Right lobe of liver (tissue), 4 donors: Measurements from ENCODE around the gene PRAC2.

ENCODE experiments used
- CTCF ChIP-seq, 4 donors: fragments of 200-600 bp in 3 of 4; fragments of 450-650 bp in 1 of 4; IDR thresholded peaks; one replicate each; pipeline versions ENCODE4 v1.5.1 to v1.8.0; 2016 to 2022; ENCODE audit warnings: antibody characterized with exemption in 4 of 4, mild to moderate bottlenecking in 2 of 4
- POLR2A ChIP-seq: fragments of 450-650 bp; IDR thresholded peaks from one replicate; pipeline ENCODE4 v1.6.1; 2017; ENCODE audit warnings: antibody characterized with exemption, mild to moderate bottlenecking
- donor health status: DM: no; HTN: no; CAD: no.
- donor health status: DM: no; HTN: no; CAD: no.
- donor health status: DM: no; HTN: yes; CAD: no.

GRCh38 chr17:48679385-48680096, 43.4 kb upstream of the PRAC2 start:
- no peak for TF ChIP-seq CTCF (IDR thresholded peaks at IDR 0.05)
- TF ChIP-seq POLR2A, result no peak
